NCI-H2081 (cell line): ENCODE measurements around the gene LNPEP.

ENCODE experiments used
- DNase-seq, 2 experiments: peaks; one replicate each; lab custom pipeline; 2025; lab: John Stamatoyannopoulos, UW

Gene LNPEP

GRCh38 chr5:97000391-97000790 is 64.5 kb downstream of the LNPEP start:
- no peak for DNase-seq

GRCh38 chr5:97002983-97003382 is 67.1 kb downstream of the LNPEP start:
- DNase-seq: no peak

- DNase-seq: no peak
These were observed 68.7 kb downstream of the LNPEP start for GRCh38 chr5:97004423-97005060.

GRCh38 chr5:97006454-97007060 is 70.7 kb downstream of the LNPEP start:
- DNase-seq: no peak

DNA sequence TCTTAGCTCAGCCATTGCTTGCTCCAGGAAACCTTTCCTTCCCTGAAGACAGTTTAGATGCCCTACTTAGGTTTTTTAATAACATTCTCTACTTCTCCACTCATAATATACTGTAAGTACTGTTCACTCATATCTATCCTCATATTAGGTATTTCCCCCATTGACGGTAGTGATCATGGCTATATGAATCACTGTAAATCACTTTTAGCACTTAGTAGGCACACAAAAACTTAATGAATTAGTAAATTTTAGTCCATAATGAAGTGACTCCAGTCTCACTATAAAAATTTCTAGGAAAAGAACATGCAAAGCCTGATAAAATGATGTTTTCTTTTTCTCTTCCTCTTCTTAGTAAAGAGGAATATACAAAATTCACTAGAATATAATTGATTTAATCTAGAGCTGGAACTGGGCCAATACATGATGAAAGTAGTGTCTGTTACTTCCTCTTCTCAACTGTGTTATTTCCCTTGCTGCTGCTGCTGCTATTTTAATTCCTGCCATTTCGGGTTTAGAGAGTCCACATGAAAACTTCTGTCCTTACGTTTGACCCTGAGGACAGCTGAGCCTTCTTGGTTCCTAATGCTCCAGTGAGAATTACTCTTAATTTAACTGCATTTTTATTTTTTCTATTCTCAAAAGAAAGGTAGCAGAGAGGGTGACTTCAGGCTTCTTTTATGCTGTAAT is 73.5 kb downstream of the LNPEP start:
- DNase-seq: no peak

- DNase-seq: no peak
These were observed 74.0 kb downstream of the LNPEP start for GRCh38 chr5:97009921-97010320.

DNA sequence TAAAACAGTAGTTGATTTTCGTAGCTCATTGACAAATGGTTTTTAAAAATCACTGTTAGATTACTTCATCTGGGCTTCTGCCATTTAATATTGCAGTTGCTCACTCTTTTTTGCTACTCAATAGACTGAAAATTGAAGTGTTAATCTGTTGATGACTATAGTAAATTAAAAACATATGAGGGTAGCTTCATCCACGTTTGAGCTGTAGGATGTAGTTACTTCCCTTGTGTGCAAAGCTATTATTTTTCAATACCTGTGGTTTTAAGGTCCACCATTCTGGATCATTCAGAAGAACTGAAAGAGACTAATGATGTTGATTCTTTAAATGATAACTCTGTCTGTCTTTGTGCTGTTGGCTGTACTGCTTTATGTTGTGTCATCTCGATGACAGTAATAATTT is 74.7 kb downstream of the LNPEP start:
- DNase-seq: peak in 1 of 2 experiments; percentile 36

GRCh38 chr5:97011567-97011966 is 75.7 kb downstream of the LNPEP start:
- no peak for DNase-seq

DNA sequence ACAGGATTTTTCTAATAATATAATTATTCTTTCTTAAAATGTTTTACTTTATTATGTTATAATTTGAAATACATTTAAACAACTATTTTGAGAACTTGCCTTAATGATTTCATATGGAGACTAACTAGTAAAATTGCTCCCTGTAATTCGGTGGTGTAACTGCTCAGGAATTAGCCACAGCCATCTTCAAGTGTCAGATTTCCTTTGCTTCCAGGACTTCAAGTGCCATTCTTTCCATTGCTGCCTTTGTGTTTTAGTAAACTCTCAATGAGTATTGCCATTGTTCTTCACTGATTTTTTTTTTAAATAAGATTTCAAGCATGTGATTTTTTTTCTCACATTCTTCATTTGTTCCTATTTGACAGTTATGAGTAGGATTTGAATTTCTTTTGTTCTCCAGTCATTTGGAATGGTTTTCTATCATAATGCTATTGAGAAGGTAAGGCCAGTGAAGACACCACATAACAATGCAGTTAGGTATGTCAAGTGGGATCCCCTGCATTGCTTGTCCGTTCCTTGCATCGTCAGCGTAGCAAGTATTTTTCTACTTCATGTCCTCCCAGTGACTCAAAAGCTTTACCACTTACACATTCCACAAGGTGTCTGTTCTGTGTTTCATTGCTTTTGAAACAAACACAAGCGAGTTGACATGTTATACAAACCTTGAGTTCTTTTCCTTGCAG is 83.7 kb downstream of the LNPEP start:
- DNase-seq: no peak

GRCh38 chr5:97021416-97021815 is 85.5 kb downstream of the LNPEP start:
- no peak for DNase-seq

DNA sequence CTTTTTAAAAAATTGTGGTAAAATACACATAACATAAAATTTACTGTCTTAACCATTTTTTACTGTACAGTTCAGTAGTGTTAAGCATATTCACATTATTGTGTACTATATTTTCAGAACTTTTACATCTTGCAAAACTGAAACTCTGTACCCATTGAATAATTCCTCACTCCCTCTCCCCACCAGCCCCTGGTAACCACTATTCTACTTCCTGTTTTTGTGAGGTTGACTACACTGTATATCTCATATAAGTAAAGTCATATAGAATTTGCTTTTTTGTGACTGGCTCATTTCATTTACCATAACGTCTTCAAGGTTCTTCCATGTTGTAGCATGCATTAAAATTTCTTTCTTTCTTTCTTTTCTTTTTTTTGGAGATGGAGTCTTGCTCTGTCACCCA is 87.0 kb downstream of the LNPEP start:
- no peak for DNase-seq

- no peak for DNase-seq
These were observed 90.8 kb downstream of the LNPEP start for GRCh38 chr5:97026721-97027120.

GRCh38 chr5:97037819-97038218 is 101.9 kb downstream of the LNPEP start:
- DNase-seq: no peak

DNA sequence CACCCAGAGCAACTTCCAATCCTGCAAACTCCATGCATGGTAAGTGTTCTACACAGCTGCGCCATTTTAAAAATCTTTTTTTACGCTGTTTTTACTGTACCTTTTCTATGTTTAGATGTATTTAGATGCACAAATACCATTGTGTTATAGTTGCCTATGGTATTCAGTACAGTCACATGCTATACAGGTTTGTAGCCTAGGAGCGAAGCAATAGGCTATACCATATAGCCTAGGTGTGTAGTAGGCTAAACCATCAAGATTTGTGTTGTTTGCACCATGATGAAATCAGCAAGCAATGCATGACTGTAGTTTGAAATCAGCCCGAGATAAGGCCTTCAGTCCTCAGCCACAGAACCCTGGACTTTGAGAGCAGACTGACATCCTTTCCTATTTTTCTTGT is 105.4 kb downstream of the LNPEP start:
- no peak for DNase-seq

GRCh38 chr5:97042996-97043395 is 107.1 kb downstream of the LNPEP start:
- DNase-seq: no peak

DNA sequence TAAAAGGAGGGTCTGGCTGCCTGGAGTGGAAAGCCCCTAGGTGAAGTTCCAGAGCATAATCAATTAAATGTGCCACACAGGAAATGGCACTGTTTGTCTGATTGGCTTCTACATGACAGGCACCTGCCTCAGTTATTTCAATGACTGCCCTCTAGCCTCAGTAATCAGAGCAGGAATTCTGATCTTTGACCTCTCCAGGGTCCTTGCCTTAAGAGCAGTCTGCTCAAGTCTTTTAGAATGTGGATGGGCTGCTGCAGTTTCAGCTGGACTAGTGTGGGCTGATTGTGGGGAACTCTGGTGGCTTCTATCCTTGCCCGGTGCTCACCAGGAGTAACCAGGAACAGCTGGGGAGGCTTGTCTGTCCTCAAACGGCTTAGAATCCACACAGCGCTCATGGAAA is 107.6 kb downstream of the LNPEP start:
- DNase-seq: no peak

- no peak for DNase-seq
These were observed 108.2 kb downstream of the LNPEP start for GRCh38 chr5:97044052-97044451.

- DNase-seq: no peak
These were observed 110.5 kb downstream of the LNPEP start for GRCh38 chr5:97046270-97046982.

DNA sequence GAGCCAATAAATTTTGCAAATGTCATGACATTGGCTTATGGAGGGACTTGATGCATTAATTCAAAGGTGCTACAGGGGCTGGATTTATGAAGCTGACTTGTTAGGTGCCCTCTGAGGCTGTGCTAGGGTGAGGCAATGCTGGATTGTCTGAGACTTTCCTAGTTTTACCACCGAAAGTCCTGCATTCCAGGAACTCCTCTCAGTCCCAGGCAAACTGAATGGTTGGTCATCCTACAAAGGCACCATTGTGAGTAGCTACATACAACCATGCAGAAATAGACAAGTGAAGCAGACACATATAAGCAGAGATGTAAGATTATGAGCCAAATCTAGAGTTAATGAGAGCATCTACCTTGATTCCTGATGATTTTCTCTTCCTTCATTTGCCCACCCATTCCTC is 111.2 kb downstream of the LNPEP start:
- DNase-seq: no peak

DNA sequence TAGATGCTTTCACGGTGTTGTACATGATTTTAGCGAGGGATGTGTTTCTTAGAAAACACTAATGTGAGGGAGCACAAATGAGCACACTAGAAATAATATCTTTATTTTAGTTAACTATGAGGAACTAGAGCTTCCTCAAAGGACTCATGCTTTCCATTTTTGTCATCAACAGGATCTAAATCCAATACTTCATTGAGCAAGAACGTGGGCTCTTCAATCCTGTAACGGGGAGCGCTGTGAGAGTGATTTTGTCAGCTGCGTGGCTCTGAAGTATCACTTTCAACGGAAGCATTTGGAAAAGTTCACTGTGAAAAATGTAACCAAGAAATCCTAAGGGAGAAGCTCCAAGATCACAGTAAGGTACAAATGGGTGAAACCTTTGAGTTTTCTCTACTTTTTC is 113.3 kb downstream of the LNPEP start:
- no peak for DNase-seq

- no peak for DNase-seq
These were observed 120.4 kb downstream of the LNPEP start for GRCh38 chr5:97056263-97056662.

- peak; percentile 44 to 54 for DNase-seq
These were observed 126.2 kb downstream of the LNPEP start for GRCh38 chr5:97062046-97062445.
